HG03442 (cell line): ENCODE data around the gene NECTIN4.

ENCODE experiments used
- ATAC-seq: cut with Tn5 transposase; IDR thresholded peaks from one replicate; pipeline ENCODE4 v1.9.1; 2021; ENCODE audit warnings: mild to moderate bottlenecking, moderate library complexity; ENCODE audit not compliant: unreplicated experiment

The NECTIN4 gene

GRCh38 chr1:161061419-161061818 lies 27.9 kb downstream of the NECTIN4 start:
- no peak for ATAC-seq

DNA sequence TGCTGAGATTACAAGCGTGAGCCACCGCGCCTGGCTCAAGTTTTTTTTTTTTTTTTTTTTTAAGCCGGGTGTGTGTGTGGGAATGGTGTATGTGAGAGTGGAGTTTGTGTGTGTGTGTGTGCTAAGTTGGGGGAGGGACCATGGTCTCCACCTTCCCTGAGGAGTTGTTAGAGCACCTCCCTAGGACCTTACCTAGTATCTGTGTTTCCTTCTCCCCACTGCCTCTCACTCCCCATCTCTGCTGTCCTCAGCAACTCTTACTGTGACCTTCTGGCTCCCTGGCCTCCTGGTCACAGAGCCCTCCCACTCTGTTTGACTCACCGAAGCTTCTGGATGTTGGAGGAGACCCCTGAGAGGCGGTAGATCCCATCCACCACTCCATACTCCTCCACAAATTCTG lies 30.1 kb downstream of the NECTIN4 start:
- ATAC-seq, result no peak

DNA sequence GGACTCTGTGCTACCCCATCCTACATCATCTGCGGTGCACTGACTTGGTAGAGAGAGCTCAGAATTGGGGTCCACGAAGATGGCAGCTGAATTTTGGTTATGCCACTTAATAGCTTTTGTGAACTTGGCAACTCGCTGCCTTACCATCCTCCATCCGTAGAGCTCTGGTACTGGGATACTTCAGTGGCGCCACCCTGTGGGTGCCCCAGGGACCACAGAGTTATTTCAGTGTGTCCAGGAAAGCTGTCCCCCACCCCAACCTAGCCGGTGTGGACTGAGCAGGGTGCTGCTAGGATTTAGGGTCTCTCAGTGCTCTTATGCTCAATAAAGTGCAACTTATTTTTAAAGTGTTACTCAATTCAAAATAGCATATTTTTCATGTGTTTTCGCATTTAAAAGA lies 34.6 kb downstream of the NECTIN4 start:
- ATAC-seq, result no peak

DNA sequence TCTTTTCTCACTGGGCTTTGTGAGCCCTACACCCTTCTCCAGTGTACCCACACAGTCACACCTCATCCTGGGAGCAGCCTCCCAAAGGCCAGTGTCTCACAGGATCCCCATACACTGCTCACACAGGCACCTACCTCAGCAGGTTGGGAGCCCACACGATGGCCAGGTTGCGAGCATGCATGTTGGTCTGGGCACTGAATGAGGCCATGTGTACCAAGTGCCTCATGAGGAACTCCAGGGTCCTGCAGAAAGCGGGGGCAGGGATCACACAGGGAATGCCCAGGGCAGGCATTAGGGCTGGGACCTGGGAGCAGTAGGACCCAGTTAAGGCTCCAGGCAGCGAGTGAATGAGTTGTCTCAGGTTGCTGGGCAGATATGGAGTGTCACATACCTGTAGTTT lies 35.1 kb downstream of the NECTIN4 start:
- no peak for ATAC-seq

DNA sequence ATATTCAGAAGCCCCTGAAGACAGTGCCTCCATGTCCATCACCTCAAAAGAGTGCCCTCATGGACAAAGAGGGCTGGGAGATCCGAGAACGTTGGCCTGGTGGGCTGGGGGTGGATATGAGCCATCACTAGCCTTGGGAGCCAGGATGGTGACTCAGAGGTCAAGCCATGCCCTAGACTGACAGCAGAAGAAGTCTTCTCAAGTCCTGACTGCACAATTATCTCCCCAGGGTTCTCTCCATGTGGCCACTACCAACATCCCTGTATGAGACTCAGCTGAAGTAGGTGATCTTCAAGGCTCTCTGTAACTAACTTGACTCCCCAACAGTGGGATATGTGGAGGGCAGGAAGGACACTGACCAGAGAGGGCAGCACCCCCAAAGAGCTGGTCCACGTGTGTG lies 36.5 kb downstream of the NECTIN4 start:
- ATAC-seq, result no peak

- no peak for ATAC-seq
Observed at GRCh38 chr1:161051219-161051618, 38.1 kb downstream of the NECTIN4 start.

GRCh38 chr1:161048949-161049722 lies 40.2 kb downstream of the NECTIN4 start:
- no peak for ATAC-seq

DNA sequence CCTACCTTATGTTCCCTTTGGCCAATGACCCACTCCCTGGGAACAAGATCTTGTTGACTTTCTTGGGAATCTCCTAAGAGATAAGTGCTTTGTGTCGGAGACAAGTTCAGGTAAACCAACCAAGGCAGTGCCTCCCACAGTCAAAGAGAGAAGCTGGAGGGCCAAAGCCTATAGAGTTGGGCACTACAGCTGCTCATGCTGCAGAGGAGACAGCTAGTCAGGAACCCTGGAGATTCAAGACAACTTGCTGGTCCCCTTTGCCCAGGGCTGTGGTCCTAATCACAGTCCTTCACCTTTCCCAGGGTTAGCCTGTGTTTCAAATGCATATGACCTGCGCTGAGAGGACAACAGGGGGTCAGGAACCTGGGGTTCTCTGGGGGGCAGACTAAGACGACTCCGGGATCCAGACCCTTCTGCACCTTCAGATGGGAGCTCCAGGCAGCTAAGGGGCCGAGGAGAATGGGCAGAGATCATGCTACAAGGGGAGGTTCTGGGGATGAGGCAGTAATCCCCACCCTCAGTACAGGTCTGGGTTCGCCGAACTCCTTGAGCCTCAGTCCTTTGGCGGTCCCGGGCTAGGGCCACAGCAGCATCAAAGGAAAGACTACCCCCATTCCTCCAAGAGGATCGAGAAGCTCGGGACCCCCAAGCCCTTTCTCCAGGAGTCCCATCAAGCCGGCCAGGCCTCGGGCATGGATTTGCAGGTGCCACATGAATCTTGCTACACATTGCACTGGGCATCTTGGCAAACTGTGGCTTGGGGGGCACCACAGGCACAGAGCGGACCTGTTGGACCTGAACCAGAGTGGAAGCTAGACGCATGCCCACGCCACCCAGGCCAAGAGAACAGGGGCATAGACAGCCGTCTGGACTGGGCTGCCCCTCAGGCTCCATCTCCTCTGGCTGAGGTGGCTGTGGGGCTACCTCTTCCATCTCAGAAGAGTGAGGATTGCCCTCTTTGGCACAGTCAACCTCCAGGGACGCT lies 41.6 kb downstream of the NECTIN4 start:
- no peak for ATAC-seq

DNA sequence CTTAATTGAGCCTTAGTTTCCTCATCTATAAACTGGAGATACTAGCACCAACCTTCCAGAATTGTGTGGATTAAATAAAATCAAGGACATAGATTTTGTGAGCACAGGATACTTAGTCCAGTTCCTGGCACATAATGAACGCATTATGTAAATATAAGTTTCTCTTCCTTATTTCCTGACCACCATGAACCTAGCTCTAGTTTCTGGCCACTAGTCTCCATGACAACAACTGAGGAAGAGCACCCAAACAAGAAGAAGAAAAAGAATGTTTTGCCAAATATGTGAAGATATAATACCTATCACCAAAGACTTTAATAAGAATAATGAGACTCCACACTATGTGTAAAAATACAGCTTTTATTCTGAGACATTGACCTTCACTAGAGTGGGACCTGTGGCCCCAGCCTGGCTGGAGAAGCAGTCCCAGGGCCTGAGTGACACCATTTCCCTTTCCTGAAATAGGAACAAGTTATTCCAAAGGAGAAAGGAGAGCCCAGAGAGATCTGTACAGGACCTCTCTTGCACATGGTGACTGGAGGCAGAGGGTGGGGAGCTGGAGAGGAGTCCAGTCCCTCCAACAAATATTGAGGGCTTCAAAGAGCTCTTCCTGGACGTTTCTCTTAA lies 42.6 kb downstream of the NECTIN4 start:
- ATAC-seq, result no peak

DNA sequence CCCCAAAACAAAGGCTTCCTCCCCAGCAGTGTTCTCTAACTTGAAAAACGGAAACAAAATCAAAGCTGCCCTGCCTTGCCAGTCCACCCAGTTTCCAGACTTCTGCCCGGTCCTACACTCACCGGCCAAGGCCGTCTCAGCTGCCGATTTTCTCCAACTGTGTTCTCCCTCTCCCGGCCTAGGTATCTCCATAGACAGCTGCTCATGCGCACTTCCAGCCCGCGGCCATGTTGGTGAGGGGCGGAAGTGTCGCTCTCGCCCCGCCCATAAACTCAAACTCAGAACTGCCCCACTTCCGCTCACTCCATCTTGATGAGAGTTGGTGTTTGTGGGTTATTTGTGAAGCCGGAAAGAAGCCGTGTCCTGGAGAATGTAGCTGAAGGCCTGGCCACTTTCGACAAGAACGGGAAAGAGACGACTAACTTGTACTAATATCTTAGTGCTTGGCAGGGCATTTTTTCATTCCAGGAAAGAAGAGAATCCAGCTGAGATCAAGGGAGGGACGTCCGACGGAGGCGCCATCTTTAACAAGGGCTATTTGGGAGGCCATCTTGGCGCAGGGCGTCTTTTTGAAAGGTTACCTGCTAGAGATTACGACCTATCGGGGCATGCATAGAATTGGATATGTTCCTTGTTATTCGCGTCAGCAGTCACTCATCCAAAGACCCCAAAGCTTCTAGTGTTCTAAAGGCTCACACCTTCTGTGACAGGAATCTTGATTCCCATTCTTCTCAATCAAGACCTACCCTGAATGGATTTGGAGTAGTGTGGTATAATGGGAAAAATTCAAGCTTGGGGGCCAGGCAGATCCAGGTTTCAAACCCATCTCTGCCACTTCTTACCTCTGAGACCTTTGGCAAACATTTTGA lies 43.4 kb downstream of the NECTIN4 start, which contains the start of gene USF1:
USF1 (minus strand) TSS at position 242 of the 869 bp plus-strand sequence. CDS start 2,702 bp downstream, outside the sequence.
- peak; percentile 61 for ATAC-seq

GRCh38 chr1:161044908-161045735 lies 44.2 kb downstream of the NECTIN4 start:
- ATAC-seq, result peak; percentile 42

GRCh38 chr1:161044535-161044907 lies 44.8 kb downstream of the NECTIN4 start:
- ATAC-seq, result no peak

DNA sequence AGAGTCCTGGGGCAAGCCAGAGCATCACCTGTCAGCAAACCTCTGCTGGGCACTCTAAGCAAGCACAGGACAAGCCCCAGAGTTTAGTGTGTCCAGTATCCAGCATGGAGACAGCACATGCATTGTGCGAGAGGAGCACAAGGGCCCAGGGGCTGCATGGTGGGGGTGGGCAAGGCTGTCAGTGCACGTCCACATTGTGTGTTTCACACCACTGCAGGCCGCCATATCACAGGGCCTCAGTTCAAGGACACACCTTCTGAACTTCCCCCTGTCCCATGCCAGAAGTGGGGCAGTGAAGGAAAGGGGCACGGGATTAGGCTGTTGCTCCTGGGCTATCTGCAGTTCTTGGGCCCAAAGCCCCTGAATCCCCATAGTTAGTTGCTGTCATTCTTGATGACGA lies 49.8 kb downstream of the NECTIN4 start:
- ATAC-seq, result no peak

GRCh38 chr1:161039154-161039545 lies 50.2 kb downstream of the NECTIN4 start:
- ATAC-seq, result no peak

GRCh38 chr1:161038523-161039153 lies 50.7 kb downstream of the NECTIN4 start, which contains the start of gene TSTD1:
Gene TSTD1, minus strand, starts transcription at chr1:161038964. Its CDS starts 75 bp downstream, at chr1:161038889.
- ATAC-seq, result peak; percentile 82

DNA sequence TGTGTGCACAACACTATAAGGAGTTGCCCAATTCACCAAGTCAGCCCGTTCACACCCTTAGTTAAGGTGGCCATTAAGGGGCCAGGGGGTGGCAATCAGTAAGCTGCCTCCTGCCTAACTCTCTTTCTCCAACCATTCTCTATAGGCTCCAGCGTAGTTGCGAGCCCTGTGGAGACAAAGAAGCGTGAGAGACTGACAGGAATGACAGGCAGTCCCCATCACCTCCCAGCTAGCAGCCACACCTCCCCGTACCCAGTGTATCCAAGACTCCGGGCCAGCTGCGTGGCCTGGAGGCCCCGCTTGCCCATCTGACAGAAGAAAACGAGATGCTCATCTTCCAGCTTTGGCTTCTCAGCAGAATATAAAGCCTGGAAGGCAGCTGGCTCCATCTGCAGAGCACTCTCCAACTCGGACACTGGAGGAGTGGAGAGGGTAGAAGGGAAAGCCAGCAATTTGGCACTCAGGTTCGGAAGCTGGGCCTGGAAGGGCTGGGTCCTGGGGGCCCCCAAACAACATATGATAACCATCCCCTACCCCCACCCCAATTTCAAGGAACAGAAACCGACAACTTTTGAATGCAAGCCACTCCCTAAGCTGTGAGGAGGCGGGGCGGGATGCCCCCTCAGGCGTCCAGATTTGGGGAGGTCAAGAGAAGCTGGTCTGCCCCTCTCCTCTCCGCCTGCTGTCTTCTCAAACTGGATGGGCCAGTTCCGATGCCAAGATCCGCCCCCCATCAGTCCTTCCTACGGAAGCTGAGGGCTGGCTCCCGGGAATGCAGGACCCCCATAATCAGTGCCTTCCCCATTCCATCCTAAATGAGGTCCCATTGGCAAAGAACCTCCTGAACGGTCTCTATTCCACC lies 51.5 kb downstream of the NECTIN4 start:
- ATAC-seq, result no peak

DNA sequence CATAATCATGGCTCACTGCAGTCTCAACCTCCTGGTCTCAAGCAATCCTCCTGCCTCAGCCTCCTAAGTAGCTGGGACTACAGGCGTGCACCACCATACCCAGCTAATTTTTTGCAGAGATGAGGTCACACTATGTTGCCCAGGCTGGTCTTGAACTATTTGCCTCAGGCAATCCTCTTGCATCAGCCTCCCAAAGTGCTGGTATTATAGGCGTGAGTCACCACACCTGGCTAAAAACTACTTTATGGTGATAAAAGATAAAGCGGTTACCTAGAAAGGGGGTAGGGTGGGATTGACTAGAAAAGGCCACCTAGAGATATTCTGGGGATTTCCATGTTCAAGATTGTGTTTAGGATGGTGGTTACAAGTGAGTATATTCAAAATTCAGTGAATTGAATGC lies 55.6 kb downstream of the NECTIN4 start:
- no peak for ATAC-seq

DNA sequence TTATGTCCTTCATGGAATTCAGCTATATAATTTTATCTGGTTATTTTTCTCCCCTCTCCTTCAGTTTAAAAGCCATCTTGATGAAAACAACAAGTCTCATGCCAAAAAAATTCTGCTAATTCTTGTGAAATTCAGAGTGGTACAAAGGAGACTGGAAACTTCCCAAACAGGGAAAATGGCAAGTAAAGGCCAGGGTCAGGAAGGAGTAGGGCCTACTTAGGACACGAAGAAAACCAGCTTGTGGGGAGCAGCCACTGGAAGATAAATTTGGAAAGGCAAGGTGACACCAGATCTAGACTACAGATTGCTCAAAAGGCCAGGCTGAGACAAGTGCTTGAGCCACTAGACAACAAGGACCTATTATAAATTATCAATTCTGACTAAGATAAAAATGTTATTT lies 56.9 kb downstream of the NECTIN4 start:
- no peak for ATAC-seq
